Esophagus muscularis mucosa (tissue), 4 donors: ENCODE measurements around the gene SLC25A26. TPM values are rescaled to one million over a fixed set of nuclear protein-coding genes. Genes with fewer than 3 reads are reported as not detected.

Experiments used
- DNase-seq: peaks from one replicate; pipeline ENCODE4 v3.0.0-alpha.2; 2017; ENCODE audit errors: extremely low spot score
- H3K27ac ChIP-seq, 4 donors: fragments of 200-600 bp; sonication (generic); replicated peaks in 1 of 4; 1 replicate in 3 of 4; 2 replicates in 1 of 4; pipeline ENCODE4 v1.5.1; 2016 to 2019; ENCODE audit warnings: mild to moderate bottlenecking in 1 of 4
- H3K27me3 ChIP-seq, 4 donors: fragments of 200-600 bp; sonication (generic); one replicate each; pipeline versions ENCODE4 v1.5.1 to v1.6.0; 2016 to 2019
- H3K36me3 ChIP-seq, 4 donors: fragments of 200-600 bp; sonication (generic); one replicate each; pipeline ENCODE4 v1.5.1; 2016 to 2019
- H3K4me1 ChIP-seq, 4 donors: fragments of 200-600 bp; sonication (generic); one replicate each; pipeline ENCODE4 v1.5.1; 2016 to 2019
- H3K4me3 ChIP-seq, 4 donors: fragments of 200-600 bp; sonication (generic); 1 replicate in 2 of 4; 2 replicates in 2 of 4; pipeline ENCODE4 v1.5.1; 2016 to 2019; ENCODE audit warnings: mild to moderate bottlenecking in 4 of 4, moderate library complexity in 1 of 4
- H3K9me3 ChIP-seq, 4 donors: fragments of 200-600 bp; sonication (generic); 1 replicate in 3 of 4; 2 replicates in 1 of 4; pipeline ENCODE4 v1.5.1; 2016 to 2019
- EP300 ChIP-seq: sonication (generic); formaldehyde crosslinking; IDR thresholded peaks from one replicate; pipeline ENCODE4 v1.6.1; 2017; ENCODE audit warnings: antibody characterized with exemption
- POLR2A ChIP-seq: fragments of 450-650 bp; IDR thresholded peaks from one replicate; pipeline ENCODE4 v1.6.1; 2017; ENCODE audit warnings: antibody characterized with exemption, moderate library complexity, mild to moderate bottlenecking, low read depth
- POLR2AphosphoS5 ChIP-seq, 2 donors: sonication (generic); formaldehyde crosslinking; IDR thresholded peaks; one replicate each; pipeline ENCODE4 v1.6.1; 2017; ENCODE audit warnings: antibody characterized with exemption in 2 of 2
- WGBS: methylation state at CpG from one replicate; pipeline ENCODE4 v1.1.5; 2018; 5-methylcytosine and 5-hydroxymethylcytosine counted together
- intact Hi-C: fragments of 100-400 bp; cut with DNase I; formaldehyde crosslinking; loops from one replicate; pipeline ENCODE4 v1.15.1; 2023
- total RNA-seq, 4 donors: library from RNA; depleted of rRNA; stranded (reverse); fragments of >200 nt; gene quantifications; one replicate each; pipeline versions ENCODE4 v1.1.0 to v1.2.1, GENCODE V29; 2016
- TF ChIP-seq, protein P1 (sequence below), 3 experiments: fragments of 200-600 bp in 2 of 3; fragments of 450-650 bp in 1 of 3; sonication (generic) in 2 of 3; IDR thresholded peaks; one replicate each; pipeline ENCODE4 v1.5.1; 2017 to 2019; ENCODE audit warnings: antibody characterized with exemption in 3 of 3, mild to moderate bottlenecking in 2 of 3, moderate library complexity in 1 of 3

The SLC25A26 gene
- total RNA-seq, 4 donors from 2014 or later, result 23.0 to 39.0 (median 26.0) TPM

DNA sequence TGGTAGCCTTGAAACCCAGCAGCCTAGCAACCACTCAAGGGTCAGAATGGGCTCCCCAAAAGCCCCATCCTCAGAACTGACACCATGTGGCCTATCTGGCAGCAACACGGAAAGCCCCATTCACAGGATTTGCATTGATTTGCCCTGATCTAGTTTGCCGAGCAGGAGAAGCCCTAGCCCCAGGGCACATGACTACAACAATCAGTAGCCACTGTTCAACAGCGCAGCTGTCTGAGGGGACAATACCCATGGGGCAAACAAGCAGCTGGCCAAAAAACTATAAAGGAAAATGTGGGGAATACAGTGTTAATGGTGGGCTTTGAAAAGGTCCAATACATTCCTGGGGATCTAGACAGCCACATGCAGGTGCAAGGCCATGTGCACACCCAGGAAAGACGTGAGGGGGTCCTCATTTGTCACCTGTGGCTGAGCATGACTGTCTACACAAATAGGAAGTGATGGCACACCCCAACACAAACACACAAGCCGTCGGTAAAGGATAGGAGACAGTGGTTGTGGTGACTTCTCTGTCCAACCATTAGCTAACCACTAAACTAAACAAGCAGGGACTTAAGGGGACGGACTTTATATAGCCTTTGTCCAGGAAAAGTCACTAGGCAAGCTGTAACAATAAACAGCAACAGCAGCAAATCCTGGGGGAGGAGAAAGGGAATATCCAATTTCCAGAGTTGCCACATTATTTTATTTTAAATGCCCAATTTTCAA, 166.3 kb downstream of the SLC25A26 start:
- Histone ChIP-seq H3K27ac (no peak overlapping the region), H3K36me3 (peaks cover 44 to 67% (median 57%) of the 10 kb centered on the region in 4 donors), H3K27me3 (no peaks in the 10 kb centered on the region), H3K4me1 (peaks cover 0 to 9% (median 5%) of the 10 kb centered on the region in 4 donors), H3K9me3 (no peaks in the 10 kb centered on the region), H3K4me3 (no peak overlapping the region)
- intact Hi-C loops, result no loop called here
- TF ChIP-seq POLR2AphosphoS5 (IDR thresholded peaks at IDR 0.05), result no peak
- TF ChIP-seq, protein P1, sequence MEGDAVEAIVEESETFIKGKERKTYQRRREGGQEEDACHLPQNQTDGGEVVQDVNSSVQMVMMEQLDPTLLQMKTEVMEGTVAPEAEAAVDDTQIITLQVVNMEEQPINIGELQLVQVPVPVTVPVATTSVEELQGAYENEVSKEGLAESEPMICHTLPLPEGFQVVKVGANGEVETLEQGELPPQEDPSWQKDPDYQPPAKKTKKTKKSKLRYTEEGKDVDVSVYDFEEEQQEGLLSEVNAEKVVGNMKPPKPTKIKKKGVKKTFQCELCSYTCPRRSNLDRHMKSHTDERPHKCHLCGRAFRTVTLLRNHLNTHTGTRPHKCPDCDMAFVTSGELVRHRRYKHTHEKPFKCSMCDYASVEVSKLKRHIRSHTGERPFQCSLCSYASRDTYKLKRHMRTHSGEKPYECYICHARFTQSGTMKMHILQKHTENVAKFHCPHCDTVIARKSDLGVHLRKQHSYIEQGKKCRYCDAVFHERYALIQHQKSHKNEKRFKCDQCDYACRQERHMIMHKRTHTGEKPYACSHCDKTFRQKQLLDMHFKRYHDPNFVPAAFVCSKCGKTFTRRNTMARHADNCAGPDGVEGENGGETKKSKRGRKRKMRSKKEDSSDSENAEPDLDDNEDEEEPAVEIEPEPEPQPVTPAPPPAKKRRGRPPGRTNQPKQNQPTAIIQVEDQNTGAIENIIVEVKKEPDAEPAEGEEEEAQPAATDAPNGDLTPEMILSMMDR (IDR thresholded peaks at IDR 0.05), result no peak
- no peak for TF ChIP-seq EP300
- no peak for TF ChIP-seq POLR2A
- WGBS, result 84% methylated on average over 7 of the region's 7 CpGs
- no peak for DNase-seq

DNA sequence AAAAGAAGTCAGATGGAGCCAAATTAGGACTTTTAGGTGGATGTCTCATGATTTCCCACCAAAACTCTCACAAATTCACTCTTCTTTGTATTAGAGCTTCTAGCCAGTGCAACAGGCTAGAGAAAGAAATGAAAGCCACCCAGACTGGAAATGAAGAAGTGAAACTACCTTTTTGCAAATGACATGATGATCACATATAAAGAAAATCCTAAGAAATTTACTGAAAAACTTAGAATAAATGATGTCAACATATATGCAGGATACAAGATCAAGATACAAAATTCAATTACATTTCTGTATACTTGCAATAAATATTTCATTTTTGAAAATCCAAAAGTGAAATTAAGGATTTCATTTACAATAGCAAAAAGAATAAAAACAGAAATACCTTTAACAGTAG, 169.2 kb downstream of the SLC25A26 start:
- no peaks in the 10 kb centered on the region for H3K9me3 ChIP-seq
- H3K36me3 ChIP-seq, result peaks cover 24 to 59% (median 50%) of the 10 kb centered on the region in 4 donors
- no peak for DNase-seq

GRCh38 chr3:66392512-66392911, 171.7 kb downstream of the SLC25A26 start:
- no peaks in the 10 kb centered on the region for H3K27me3 ChIP-seq
- WGBS, result 81% methylated on average over 3 of the region's 3 CpGs
- H3K4me3 ChIP-seq, result no peak overlapping the region
- H3K4me1 ChIP-seq, result peaks cover 20 to 41% (median 35%) of the 10 kb centered on the region in 4 donors
- H3K9me3 ChIP-seq, result no peaks in the 10 kb centered on the region
- intact Hi-C loops, result no loop called here
- H3K36me3 ChIP-seq, result peaks cover 23 to 61% (median 51%) of the 10 kb centered on the region in 4 donors
- TF ChIP-seq, protein P1 (IDR thresholded peaks at IDR 0.05), result no peak
- TF ChIP-seq POLR2AphosphoS5 (IDR thresholded peaks at IDR 0.05) (no peak), EP300 (no peak), POLR2A (no peak)
- no peak for DNase-seq
- H3K27ac ChIP-seq, result peak overlapping the region in 2 of 4 donors; percentile 28 to 52

More for the DNA sequence above, 169.2 kb downstream of the SLC25A26 start:
- H3K4me1 ChIP-seq, result peaks cover 19 to 38% (median 28%) of the 10 kb centered on the region in 4 donors
- intact Hi-C loops, result no loop called here
- TF ChIP-seq, protein P1 (IDR thresholded peaks at IDR 0.05), result no peak
- TF ChIP-seq POLR2AphosphoS5 (IDR thresholded peaks at IDR 0.05) (no peak), EP300 (no peak), POLR2A (no peak)
- H3K4me3 ChIP-seq, result no peak overlapping the region
- no peaks in the 10 kb centered on the region for H3K27me3 ChIP-seq
- no peak overlapping the region for H3K27ac ChIP-seq

GRCh38 chr3:66392966-66393332, 172.1 kb downstream of the SLC25A26 start:
- DNase-seq, result no peak
- Histone ChIP-seq H3K4me1 (peaks cover 24 to 45% (median 39%) of the 10 kb centered on the region in 4 donors), H3K27me3 (no peaks in the 10 kb centered on the region), H3K9me3 (no peaks in the 10 kb centered on the region), H3K4me3 (no peak overlapping the region), H3K36me3 (peaks cover 23 to 66% (median 54%) of the 10 kb centered on the region in 4 donors), H3K27ac (peak overlapping the region in 3 of 4 donors; percentile 11 to 52 (median 28))
- WGBS, result 96% methylated on average over 2 of the region's 2 CpGs
- no peak for TF ChIP-seq POLR2A
- TF ChIP-seq EP300, result no peak
- TF ChIP-seq POLR2AphosphoS5 (IDR thresholded peaks at IDR 0.05), result no peak
- TF ChIP-seq, protein P1 (IDR thresholded peaks at IDR 0.05), result no peak
- intact Hi-C loops, result no loop called here
